HepG2 (cell line): ENCODE results near the gene ERBB4. TPM values are rescaled to one million over a fixed set of nuclear protein-coding genes. Genes with fewer than 3 reads are reported as not detected.

Experiments used
- KLF9 ChIP-seq: IDR thresholded peaks from 2 replicates; pipeline ENCODE4 v1.6.1; 2016; ENCODE audit warnings: low read depth
- MZF1 ChIP-seq: sonication (generic); formaldehyde crosslinking; IDR thresholded peaks from 2 replicates; pipeline ENCODE4 v1.8.1; 2023; ENCODE audit warnings: mild to moderate bottlenecking, missing genetic modification reagents, borderline replicate concordance
- RORA ChIP-seq: sonication (generic); formaldehyde crosslinking; IDR thresholded peaks from 2 replicates; pipeline ENCODE4 v1.5.0; 2020; ENCODE audit warnings: mild to moderate bottlenecking, missing genetic modification reagents, moderate library complexity
- SMAD9 ChIP-seq: sonication (generic); formaldehyde crosslinking; IDR thresholded peaks from 2 replicates; pipeline ENCODE4 v1.5.1; 2020; ENCODE audit warnings: mild to moderate bottlenecking, missing genetic modification reagents
- ZNF761 ChIP-seq: sonication (generic); formaldehyde crosslinking; conservative IDR thresholded peaks from 2 replicates; pipeline ENCODE4 v1.4.0; 2020; ENCODE audit warnings: mild to moderate bottlenecking, missing genetic modification reagents
- polyA plus RNA-seq, 8 experiments: library from polyadenylated mRNA; depleted of rRNA in 3 of 8; stranded (reverse) in 7 of 8; unstranded in 1 of 8; fragments of >200 nt; fragmentation: Illumina TruSeq in 4 of 8; extraction: Trizol in 4 of 8; gene quantifications; 2 replicates each; pipeline versions ENCODE4 v1.2.1 to v1.2.3, GENCODE V29; 2011 to 2016; ENCODE audit warnings: low read depth in 4 of 8, missing spikeins in 1 of 8, mixed read lengths in 1 of 8; ENCODE audit not compliant: insufficient read depth in 1 of 8
- total RNA-seq, 5 experiments: library from RNA; depleted of rRNA; stranded (reverse); fragments of >200 nt; fragmentation: Illumina TruSeq; extraction: Trizol; gene quantifications; 2 replicates each; pipeline ENCODE4 v1.2.3, GENCODE V29; 2016; ENCODE audit warnings: low read depth in 1 of 5
- TF ChIP-seq, protein P1 (sequence below): IDR thresholded peaks from 2 replicates; pipeline ENCODE4 v1.6.1; 2016
- TF ChIP-seq, protein P2 (sequence below): sonication (generic); formaldehyde crosslinking; IDR thresholded peaks from 2 replicates; pipeline ENCODE4 v1.4.0; 2020; ENCODE audit warnings: missing genetic modification reagents
- TF ChIP-seq, protein P3 (sequence below): IDR thresholded peaks from 2 replicates; pipeline ENCODE4 v1.6.1; 2016; ENCODE audit warnings: mild to moderate bottlenecking
- TF ChIP-seq, protein P4 (sequence below): sonication (generic); formaldehyde crosslinking; IDR thresholded peaks from 2 replicates; pipeline ENCODE4 v1.4.0; 2020; ENCODE audit warnings: missing genetic modification reagents
- TF ChIP-seq, protein P5 (sequence below): sonication (generic); formaldehyde crosslinking; IDR thresholded peaks from 2 replicates; pipeline ENCODE4 v1.5.1; 2020; ENCODE audit warnings: missing genetic modification reagents, mild to moderate bottlenecking, borderline replicate concordance

ERBB4 gene
- total and polyA plus RNA-seq, 2 of the 13 experiments (the other 11 are each of a cell fraction or from before 2014, with no cell fraction given): not detected

DNA sequence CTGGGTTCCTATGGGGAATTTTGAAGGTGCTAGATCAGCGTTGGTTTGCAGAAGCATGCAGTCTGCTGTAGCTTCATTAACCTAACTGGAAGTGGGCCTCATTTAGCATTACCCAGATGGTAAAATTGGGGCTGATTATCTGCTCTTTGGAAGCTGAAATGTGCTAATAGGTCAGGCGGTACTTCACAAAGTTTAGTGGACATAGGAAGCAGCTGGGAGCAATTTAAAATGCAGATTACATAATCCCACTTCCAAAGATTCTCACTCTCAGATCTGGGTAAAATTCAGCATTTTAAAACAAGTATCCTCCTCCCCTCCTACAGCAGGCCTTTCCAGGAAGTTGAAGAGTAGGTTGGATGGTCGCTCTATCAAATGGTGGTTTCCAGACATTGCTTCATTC lies 1075.2 kb downstream of the ERBB4 start (continued):
- TF ChIP-seq, protein P1, sequence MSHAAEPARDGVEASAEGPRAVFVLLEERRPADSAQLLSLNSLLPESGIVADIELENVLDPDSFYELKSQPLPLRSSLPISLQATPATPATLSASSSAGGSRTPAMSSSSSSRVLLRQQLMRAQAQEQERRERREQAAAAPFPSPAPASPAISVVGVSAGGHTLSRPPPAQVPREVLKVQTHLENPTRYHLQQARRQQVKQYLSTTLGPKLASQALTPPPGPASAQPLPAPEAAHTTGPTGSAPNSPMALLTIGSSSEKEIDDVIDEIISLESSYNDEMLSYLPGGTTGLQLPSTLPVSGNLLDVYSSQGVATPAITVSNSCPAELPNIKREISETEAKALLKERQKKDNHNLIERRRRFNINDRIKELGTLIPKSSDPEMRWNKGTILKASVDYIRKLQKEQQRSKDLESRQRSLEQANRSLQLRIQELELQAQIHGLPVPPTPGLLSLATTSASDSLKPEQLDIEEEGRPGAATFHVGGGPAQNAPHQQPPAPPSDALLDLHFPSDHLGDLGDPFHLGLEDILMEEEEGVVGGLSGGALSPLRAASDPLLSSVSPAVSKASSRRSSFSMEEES: no peak
- TF ChIP-seq SMAD9 (no peak), KLF9 (no peak), RORA (CRISPR knock-in tag) (no peak), MZF1 (no peak), ZNF761 (CRISPR knock-in tag) (no peak)
- TF ChIP-seq, protein P2, sequence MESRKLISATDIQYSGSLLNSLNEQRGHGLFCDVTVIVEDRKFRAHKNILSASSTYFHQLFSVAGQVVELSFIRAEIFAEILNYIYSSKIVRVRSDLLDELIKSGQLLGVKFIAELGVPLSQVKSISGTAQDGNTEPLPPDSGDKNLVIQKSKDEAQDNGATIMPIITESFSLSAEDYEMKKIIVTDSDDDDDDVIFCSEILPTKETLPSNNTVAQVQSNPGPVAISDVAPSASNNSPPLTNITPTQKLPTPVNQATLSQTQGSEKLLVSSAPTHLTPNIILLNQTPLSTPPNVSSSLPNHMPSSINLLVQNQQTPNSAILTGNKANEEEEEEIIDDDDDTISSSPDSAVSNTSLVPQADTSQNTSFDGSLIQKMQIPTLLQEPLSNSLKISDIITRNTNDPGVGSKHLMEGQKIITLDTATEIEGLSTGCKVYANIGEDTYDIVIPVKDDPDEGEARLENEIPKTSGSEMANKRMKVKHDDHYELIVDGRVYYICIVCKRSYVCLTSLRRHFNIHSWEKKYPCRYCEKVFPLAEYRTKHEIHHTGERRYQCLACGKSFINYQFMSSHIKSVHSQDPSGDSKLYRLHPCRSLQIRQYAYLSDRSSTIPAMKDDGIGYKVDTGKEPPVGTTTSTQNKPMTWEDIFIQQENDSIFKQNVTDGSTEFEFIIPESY (CRISPR knock-in tag): no peak
- TF ChIP-seq, protein P3, sequence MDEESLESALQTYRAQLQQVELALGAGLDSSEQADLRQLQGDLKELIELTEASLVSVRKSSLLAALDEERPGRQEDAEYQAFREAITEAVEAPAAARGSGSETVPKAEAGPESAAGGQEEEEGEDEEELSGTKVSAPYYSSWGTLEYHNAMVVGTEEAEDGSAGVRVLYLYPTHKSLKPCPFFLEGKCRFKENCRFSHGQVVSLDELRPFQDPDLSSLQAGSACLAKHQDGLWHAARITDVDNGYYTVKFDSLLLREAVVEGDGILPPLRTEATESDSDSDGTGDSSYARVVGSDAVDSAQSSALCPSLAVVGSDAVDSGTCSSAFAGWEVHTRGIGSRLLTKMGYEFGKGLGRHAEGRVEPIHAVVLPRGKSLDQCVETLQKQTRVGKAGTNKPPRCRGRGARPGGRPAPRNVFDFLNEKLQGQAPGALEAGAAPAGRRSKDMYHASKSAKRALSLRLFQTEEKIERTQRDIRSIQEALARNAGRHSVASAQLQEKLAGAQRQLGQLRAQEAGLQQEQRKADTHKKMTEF (CRISPR knock-in tag): no peak
- TF ChIP-seq, protein P4, sequence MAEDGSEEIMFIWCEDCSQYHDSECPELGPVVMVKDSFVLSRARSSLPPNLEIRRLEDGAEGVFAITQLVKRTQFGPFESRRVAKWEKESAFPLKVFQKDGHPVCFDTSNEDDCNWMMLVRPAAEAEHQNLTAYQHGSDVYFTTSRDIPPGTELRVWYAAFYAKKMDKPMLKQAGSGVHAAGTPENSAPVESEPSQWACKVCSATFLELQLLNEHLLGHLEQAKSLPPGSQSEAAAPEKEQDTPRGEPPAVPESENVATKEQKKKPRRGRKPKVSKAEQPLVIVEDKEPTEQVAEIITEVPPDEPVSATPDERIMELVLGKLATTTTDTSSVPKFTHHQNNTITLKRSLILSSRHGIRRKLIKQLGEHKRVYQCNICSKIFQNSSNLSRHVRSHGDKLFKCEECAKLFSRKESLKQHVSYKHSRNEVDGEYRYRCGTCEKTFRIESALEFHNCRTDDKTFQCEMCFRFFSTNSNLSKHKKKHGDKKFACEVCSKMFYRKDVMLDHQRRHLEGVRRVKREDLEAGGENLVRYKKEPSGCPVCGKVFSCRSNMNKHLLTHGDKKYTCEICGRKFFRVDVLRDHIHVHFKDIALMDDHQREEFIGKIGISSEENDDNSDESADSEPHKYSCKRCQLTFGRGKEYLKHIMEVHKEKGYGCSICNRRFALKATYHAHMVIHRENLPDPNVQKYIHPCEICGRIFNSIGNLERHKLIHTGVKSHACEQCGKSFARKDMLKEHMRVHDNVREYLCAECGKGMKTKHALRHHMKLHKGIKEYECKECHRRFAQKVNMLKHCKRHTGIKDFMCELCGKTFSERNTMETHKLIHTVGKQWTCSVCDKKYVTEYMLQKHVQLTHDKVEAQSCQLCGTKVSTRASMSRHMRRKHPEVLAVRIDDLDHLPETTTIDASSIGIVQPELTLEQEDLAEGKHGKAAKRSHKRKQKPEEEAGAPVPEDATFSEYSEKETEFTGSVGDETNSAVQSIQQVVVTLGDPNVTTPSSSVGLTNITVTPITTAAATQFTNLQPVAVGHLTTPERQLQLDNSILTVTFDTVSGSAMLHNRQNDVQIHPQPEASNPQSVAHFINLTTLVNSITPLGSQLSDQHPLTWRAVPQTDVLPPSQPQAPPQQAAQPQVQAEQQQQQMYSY (CRISPR knock-in tag): no peak
- TF ChIP-seq, protein P5, sequence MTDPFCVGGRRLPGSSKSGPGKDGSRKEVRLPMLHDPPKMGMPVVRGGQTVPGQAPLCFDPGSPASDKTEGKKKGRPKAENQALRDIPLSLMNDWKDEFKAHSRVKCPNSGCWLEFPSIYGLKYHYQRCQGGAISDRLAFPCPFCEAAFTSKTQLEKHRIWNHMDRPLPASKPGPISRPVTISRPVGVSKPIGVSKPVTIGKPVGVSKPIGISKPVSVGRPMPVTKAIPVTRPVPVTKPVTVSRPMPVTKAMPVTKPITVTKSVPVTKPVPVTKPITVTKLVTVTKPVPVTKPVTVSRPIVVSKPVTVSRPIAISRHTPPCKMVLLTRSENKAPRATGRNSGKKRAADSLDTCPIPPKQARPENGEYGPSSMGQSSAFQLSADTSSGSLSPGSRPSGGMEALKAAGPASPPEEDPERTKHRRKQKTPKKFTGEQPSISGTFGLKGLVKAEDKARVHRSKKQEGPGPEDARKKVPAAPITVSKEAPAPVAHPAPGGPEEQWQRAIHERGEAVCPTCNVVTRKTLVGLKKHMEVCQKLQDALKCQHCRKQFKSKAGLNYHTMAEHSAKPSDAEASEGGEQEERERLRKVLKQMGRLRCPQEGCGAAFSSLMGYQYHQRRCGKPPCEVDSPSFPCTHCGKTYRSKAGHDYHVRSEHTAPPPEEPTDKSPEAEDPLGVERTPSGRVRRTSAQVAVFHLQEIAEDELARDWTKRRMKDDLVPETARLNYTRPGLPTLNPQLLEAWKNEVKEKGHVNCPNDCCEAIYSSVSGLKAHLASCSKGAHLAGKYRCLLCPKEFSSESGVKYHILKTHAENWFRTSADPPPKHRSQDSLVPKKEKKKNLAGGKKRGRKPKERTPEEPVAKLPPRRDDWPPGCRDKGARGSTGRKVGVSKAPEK: no peak
